Measurements from ENCODE around the gene CDKN2B-AS1. TPM values are rescaled to one million over a fixed set of nuclear protein-coding genes. Genes with fewer than 3 reads are reported as not detected.

The CDKN2B-AS1 gene
- total and polyA plus RNA-seq, 2 of the 13 experiments (the other 11 are each of a cell fraction or from before 2014, with no cell fraction given), result 0.64 to 2.3 TPM

GRCh38 chr9:21995666-21996398 lies 1.2 kb downstream of the CDKN2B-AS1 start (continued):
- TF ChIP-seq ZNF564 (CRISPR knock-in tag; IDR thresholded peaks at IDR 0.05) (no peak), ZFP62 (CRISPR knock-in tag; IDR thresholded peaks at IDR 0.05) (no peak), ARNTL (CRISPR knock-in tag; IDR thresholded peaks at IDR 0.05) (no peak), ZNF629 (CRISPR knock-in tag; conservative IDR thresholded peaks at IDR 0.05) (no peak), ZNF501 (CRISPR knock-in tag; IDR thresholded peaks at IDR 0.05) (0 out of 2 replicates have a peak, but pooled peaks have one; percentile 30), KDM5B (CRISPR knock-in tag; IDR thresholded peaks at IDR 0.05; ENCODE audit: borderline replicate concordance) (peak; percentile 30; the same call in 1 of the 2 replicates), HES4 (CRISPR knock-in tag; IDR thresholded peaks at IDR 0.05; ENCODE audit: borderline replicate concordance) (no peak), ASH2L (IDR thresholded peaks at IDR 0.05; ENCODE audit: insufficient read length, low read depth, low read length) (peak; percentile 9), ZNF543 (CRISPR knock-in tag; IDR thresholded peaks at IDR 0.05) (peak; percentile 50; the same call in 1 of the 2 replicates), ZNF569 (CRISPR knock-in tag; IDR thresholded peaks at IDR 0.05; ENCODE audit: borderline replicate concordance) (no peak), GABPB1 (CRISPR knock-in tag; IDR thresholded peaks at IDR 0.05) (peak; percentile 52; the same call in 1 of the 2 replicates), HHEX (CRISPR knock-in tag; IDR thresholded peaks at IDR 0.05) (no peak), ADNP (CRISPR knock-in tag; IDR thresholded peaks at IDR 0.05) (no peak), ZNF800 (CRISPR knock-in tag; IDR thresholded peaks at IDR 0.05) (peak; percentile 72), UBTF (CRISPR knock-in tag; IDR thresholded peaks at IDR 0.05) (peak; percentile 71), KDM1A (CRISPR knock-in tag; IDR thresholded peaks at IDR 0.05) (no peak), ZSCAN25 (CRISPR knock-in tag; IDR thresholded peaks at IDR 0.05) (peak; percentile 66; the same call in 1 of the 2 replicates), ZFX (CRISPR knock-in tag; IDR thresholded peaks at IDR 0.05; ENCODE audit: low read depth) (peak; percentile 43; the same call in 1 of the 2 replicates), HOXD1 (CRISPR knock-in tag; IDR thresholded peaks at IDR 0.05) (no peak), ZNF282 (IDR thresholded peaks at IDR 0.05; ENCODE audit: partially characterized antibody) (no peak), EED (CRISPR knock-in tag; IDR thresholded peaks at IDR 0.05) (no peak), ZNF792 (CRISPR knock-in tag; IDR thresholded peaks at IDR 0.05) (no peak)
- TF ChIP-seq, protein P1, sequence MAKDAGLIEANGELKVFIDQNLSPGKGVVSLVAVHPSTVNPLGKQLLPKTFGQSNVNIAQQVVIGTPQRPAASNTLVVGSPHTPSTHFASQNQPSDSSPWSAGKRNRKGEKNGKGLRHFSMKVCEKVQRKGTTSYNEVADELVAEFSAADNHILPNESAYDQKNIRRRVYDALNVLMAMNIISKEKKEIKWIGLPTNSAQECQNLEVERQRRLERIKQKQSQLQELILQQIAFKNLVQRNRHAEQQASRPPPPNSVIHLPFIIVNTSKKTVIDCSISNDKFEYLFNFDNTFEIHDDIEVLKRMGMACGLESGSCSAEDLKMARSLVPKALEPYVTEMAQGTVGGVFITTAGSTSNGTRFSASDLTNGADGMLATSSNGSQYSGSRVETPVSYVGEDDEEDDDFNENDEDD (CRISPR knock-in tag; IDR thresholded peaks at IDR 0.05; ENCODE audit: borderline replicate concordance), result peak; percentile 39; the same call in 1 of the 2 replicates
- TF ChIP-seq, protein P2, sequence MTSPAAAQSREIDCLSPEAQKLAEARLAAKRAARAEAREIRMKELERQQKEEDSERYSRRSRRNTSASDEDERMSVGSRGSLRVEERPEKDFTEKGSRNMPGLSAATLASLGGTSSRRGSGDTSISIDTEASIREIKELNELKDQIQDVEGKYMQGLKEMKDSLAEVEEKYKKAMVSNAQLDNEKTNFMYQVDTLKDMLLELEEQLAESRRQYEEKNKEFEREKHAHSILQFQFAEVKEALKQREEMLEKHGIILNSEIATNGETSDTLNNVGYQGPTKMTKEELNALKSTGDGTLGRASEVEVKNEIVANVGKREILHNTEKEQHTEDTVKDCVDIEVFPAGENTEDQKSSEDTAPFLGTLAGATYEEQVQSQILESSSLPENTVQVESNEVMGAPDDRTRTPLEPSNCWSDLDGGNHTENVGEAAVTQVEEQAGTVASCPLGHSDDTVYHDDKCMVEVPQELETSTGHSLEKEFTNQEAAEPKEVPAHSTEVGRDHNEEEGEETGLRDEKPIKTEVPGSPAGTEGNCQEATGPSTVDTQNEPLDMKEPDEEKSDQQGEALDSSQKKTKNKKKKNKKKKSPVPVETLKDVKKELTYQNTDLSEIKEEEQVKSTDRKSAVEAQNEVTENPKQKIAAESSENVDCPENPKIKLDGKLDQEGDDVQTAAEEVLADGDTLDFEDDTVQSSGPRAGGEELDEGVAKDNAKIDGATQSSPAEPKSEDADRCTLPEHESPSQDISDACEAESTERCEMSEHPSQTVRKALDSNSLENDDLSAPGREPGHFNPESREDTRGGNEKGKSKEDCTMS (CRISPR knock-in tag; conservative IDR thresholded peaks at IDR 0.05), result no peak

Data from HepG2 (cell line).